Keratinocyte (primary cell): ENCODE results near the gene RXRA. TPM values are rescaled to one million over a fixed set of nuclear protein-coding genes. Genes with fewer than 3 reads are reported as not detected.

ENCODE experiments used
- DNase-seq: peaks from one replicate; pipeline ENCODE4 v3.0.0-alpha.2; 2011; ENCODE audit warnings: low read depth, missing footprints, low spot score
- FAIRE-seq: peaks from 2 replicates; lab custom pipeline; 2011; peaks lifted over from hg19 to GRCh38; lab: Jason Lieb, UNC
- H2AFZ ChIP-seq: 2 replicates; pipeline ENCODE4 v1.6.0; 2012; ENCODE audit warnings: low read length, control low read depth, inconsistent platforms; ENCODE audit not compliant: control insufficient read depth
- H3K27ac ChIP-seq: 2 replicates; pipeline ENCODE4 v1.5.1; 2011; ENCODE audit warnings: low read length; ENCODE audit not compliant: control insufficient read depth, insufficient read depth
- H3K27me3 ChIP-seq: 3 replicates; pipeline ENCODE4 v1.6.0; 2011; ENCODE audit warnings: low read length; ENCODE audit not compliant: control insufficient read depth, insufficient read depth; ENCODE audit errors: extremely low read depth
- H3K36me3 ChIP-seq, 2 experiments: 2 replicates in 1 of 2; 3 replicates in 1 of 2; pipeline ENCODE4 v1.5.1; 2011; ENCODE audit warnings: low read length in 2 of 2, mild to moderate bottlenecking in 1 of 2; ENCODE audit not compliant: control insufficient read depth in 2 of 2, insufficient read depth in 2 of 2; ENCODE audit errors: extremely low read depth in 1 of 2
- H3K4me1 ChIP-seq: 3 replicates; pipeline ENCODE4 v1.5.1; 2011; ENCODE audit warnings: low read length; ENCODE audit not compliant: control insufficient read depth, insufficient read depth; ENCODE audit errors: extremely low read depth
- H3K4me2 ChIP-seq: 3 replicates; pipeline ENCODE4 v1.6.0; 2011; ENCODE audit warnings: low read depth, low read length; ENCODE audit not compliant: control insufficient read depth, insufficient read depth; ENCODE audit errors: extremely low read depth
- H3K4me3 ChIP-seq, 3 experiments: fragments of 200-600 bp in 1 of 3; sonication (generic) in 1 of 3; 2 replicates in 2 of 3; 3 replicates in 1 of 3; pipeline ENCODE4 v1.5.1; 2011 to 2016; ENCODE audit warnings: low read length in 3 of 3, mild to moderate bottlenecking in 3 of 3, control low read depth in 2 of 3, inconsistent platforms in 1 of 3, low read depth in 1 of 3, mixed read lengths in 1 of 3, mixed run types in 1 of 3, moderate library complexity in 1 of 3; ENCODE audit not compliant: control insufficient read depth in 2 of 3, insufficient read depth in 2 of 3; ENCODE audit errors: extremely low read depth in 1 of 3
- H3K79me2 ChIP-seq: 2 replicates; pipeline ENCODE4 v1.6.0; 2012; ENCODE audit warnings: low read length; ENCODE audit not compliant: control insufficient read depth, insufficient read depth
- H3K9ac ChIP-seq: 3 replicates; pipeline ENCODE4 v1.6.0; 2011; ENCODE audit warnings: low read length; ENCODE audit not compliant: control insufficient read depth, insufficient read depth; ENCODE audit errors: extremely low read depth
- H3K9me1 ChIP-seq: 3 replicates; pipeline ENCODE4 v1.6.0; 2011; ENCODE audit warnings: low read length; ENCODE audit not compliant: control insufficient read depth, insufficient read depth; ENCODE audit errors: extremely low read depth
- H3K9me3 ChIP-seq: 2 replicates; pipeline ENCODE4 v1.5.1; 2012; ENCODE audit warnings: low read depth, low read length; ENCODE audit not compliant: control insufficient read depth
- H4K20me1 ChIP-seq: 3 replicates; pipeline ENCODE4 v1.6.0; 2011; ENCODE audit warnings: low read length; ENCODE audit not compliant: control insufficient read depth, insufficient read depth; ENCODE audit errors: extremely low read depth
- EZH2 ChIP-seq: IDR thresholded peaks from one replicate; pipeline ENCODE4 v1.6.1; 2012; ENCODE audit warnings: inconsistent platforms, mild to moderate bottlenecking, low read length, moderate library complexity
- dilution Hi-C: fragments of 300-500 bp; cut with MboI; formaldehyde crosslinking; loops from one replicate; pipeline ENCODE4 v1.7.0; 2020; ENCODE audit warnings: low sequenced_read_pairs; ENCODE audit not compliant: extremely low pct_ligation_motif_present
- polyA plus RNA-seq, 5 experiments: library from polyadenylated mRNA; depleted of rRNA in 3 of 5; stranded (reverse) in 3 of 5; stranded (forward) in 1 of 5; unstranded in 1 of 5; fragments of >200 nt; gene quantifications; 1 replicate in 1 of 5; 2 replicates in 3 of 5; 3 replicates in 1 of 5; pipeline versions ENCODE4 v1.2.1 to v1.2.3, GENCODE V29; 2011 to 2012; ENCODE audit warnings: missing spikeins in 2 of 5, low read depth in 1 of 5, low replicate concordance in 1 of 5
- TF ChIP-seq, protein P1 (sequence below), 3 experiments: IDR thresholded peaks in 1 of 3; conservative IDR thresholded peaks in 1 of 3; optimal IDR thresholded peaks in 1 of 3; 2 replicates in 2 of 3; 3 replicates in 1 of 3; pipeline versions ENCODE3 to v1.5.1; 2011; ENCODE audit warnings: low read length in 3 of 3, mild to moderate bottlenecking in 3 of 3, moderate library complexity in 2 of 3, control low read depth in 1 of 3, inconsistent platforms in 1 of 3; ENCODE audit not compliant: insufficient read depth in 2 of 3; ENCODE audit errors: extremely low read depth in 1 of 3

The RXRA gene
- polyA plus RNA-seq, 1 donor (not counting 4 experiments of a cell fraction or from before 2014, with no cell fraction given), result 9.7 TPM

- dilution Hi-C loops, result no loop called here
- Histone ChIP-seq H3K27ac (no peak overlapping the region), H3K9me1 (no peaks in the 10 kb centered on the region), H3K79me2 (peaks cover 41% of the 10 kb centered on the region), H3K4me1 (peaks cover 65% of the 10 kb centered on the region), H4K20me1 (peaks cover 8% of the 10 kb centered on the region), H3K4me2 (no peak overlapping the region), H3K36me3 (peaks cover 0 to 2% of the 10 kb centered on the region in 2 experiments), H2AFZ (no peak overlapping the region), H3K4me3 (no peak overlapping the region), H3K27me3 (no peaks in the 10 kb centered on the region), H3K9ac (no peak overlapping the region), H3K9me3 (no peaks in the 10 kb centered on the region)
- TF ChIP-seq, protein P1, sequence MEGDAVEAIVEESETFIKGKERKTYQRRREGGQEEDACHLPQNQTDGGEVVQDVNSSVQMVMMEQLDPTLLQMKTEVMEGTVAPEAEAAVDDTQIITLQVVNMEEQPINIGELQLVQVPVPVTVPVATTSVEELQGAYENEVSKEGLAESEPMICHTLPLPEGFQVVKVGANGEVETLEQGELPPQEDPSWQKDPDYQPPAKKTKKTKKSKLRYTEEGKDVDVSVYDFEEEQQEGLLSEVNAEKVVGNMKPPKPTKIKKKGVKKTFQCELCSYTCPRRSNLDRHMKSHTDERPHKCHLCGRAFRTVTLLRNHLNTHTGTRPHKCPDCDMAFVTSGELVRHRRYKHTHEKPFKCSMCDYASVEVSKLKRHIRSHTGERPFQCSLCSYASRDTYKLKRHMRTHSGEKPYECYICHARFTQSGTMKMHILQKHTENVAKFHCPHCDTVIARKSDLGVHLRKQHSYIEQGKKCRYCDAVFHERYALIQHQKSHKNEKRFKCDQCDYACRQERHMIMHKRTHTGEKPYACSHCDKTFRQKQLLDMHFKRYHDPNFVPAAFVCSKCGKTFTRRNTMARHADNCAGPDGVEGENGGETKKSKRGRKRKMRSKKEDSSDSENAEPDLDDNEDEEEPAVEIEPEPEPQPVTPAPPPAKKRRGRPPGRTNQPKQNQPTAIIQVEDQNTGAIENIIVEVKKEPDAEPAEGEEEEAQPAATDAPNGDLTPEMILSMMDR (optimal IDR thresholded peaks at IDR 0.05 in 1 of 3, IDR thresholded peaks at IDR 0.05 in 1 of 3, conservative IDR thresholded peaks at IDR 0.05 in 1 of 3; ENCODE audit: extremely low read depth in 1 of 3, insufficient read depth in 2 of 3, low read length in 3 of 3), result no peak
- TF ChIP-seq EZH2, result no peak
- no peak for DNase-seq
- no peak for FAIRE-seq
Measured at GRCh38 chr9:134365115-134365596, 38.9 kb downstream of the RXRA start.

GRCh38 chr9:134365791-134366222 is 39.6 kb downstream of the RXRA start:
- FAIRE-seq, result peak; percentile 20
- TF ChIP-seq, protein P1 (optimal IDR thresholded peaks at IDR 0.05 in 1 of 3, IDR thresholded peaks at IDR 0.05 in 1 of 3, conservative IDR thresholded peaks at IDR 0.05 in 1 of 3; ENCODE audit: extremely low read depth in 1 of 3, insufficient read depth in 2 of 3, low read length in 3 of 3), result peak in 2 of 3 experiments; percentile 10 to 12
- no peak for TF ChIP-seq EZH2
- peaks cover 0 to 2% of the 10 kb centered on the region in 2 experiments for H3K36me3 ChIP-seq
- H3K27me3 ChIP-seq, result no peaks in the 10 kb centered on the region
- dilution Hi-C loops, result no loop called here
- H3K4me2 ChIP-seq, result peak overlapping the region; percentile 39
- no peak overlapping the region for H3K4me3 ChIP-seq
- H2AFZ ChIP-seq, result no peak overlapping the region
- no peak for DNase-seq
- H3K9me3 ChIP-seq, result no peaks in the 10 kb centered on the region
- H3K27ac ChIP-seq, result no peak overlapping the region
- H4K20me1 ChIP-seq, result peaks cover 8% of the 10 kb centered on the region
- H3K4me1 ChIP-seq, result peaks cover 61% of the 10 kb centered on the region
- no peaks in the 10 kb centered on the region for H3K9me1 ChIP-seq
- H3K79me2 ChIP-seq, result peaks cover 47% of the 10 kb centered on the region
- peak overlapping the region; percentile 64 for H3K9ac ChIP-seq
